ENCODE measurements around the gene NEO1.
A peak's percentile ranks its signal among the peaks of the same experiment; 100 is the strongest.

NEO1 gene

GRCh38 chr15:73240866-73241499 lies 188.7 kb downstream of the NEO1 start:
- TF ChIP-seq, protein P1, sequence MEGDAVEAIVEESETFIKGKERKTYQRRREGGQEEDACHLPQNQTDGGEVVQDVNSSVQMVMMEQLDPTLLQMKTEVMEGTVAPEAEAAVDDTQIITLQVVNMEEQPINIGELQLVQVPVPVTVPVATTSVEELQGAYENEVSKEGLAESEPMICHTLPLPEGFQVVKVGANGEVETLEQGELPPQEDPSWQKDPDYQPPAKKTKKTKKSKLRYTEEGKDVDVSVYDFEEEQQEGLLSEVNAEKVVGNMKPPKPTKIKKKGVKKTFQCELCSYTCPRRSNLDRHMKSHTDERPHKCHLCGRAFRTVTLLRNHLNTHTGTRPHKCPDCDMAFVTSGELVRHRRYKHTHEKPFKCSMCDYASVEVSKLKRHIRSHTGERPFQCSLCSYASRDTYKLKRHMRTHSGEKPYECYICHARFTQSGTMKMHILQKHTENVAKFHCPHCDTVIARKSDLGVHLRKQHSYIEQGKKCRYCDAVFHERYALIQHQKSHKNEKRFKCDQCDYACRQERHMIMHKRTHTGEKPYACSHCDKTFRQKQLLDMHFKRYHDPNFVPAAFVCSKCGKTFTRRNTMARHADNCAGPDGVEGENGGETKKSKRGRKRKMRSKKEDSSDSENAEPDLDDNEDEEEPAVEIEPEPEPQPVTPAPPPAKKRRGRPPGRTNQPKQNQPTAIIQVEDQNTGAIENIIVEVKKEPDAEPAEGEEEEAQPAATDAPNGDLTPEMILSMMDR (IDR thresholded peaks at IDR 0.05; ENCODE audit: extremely low read depth, missing control alignments), result peak; percentile 73
- peak; percentile 59 for DNase-seq (ENCODE audit: low spot score)

DNA sequence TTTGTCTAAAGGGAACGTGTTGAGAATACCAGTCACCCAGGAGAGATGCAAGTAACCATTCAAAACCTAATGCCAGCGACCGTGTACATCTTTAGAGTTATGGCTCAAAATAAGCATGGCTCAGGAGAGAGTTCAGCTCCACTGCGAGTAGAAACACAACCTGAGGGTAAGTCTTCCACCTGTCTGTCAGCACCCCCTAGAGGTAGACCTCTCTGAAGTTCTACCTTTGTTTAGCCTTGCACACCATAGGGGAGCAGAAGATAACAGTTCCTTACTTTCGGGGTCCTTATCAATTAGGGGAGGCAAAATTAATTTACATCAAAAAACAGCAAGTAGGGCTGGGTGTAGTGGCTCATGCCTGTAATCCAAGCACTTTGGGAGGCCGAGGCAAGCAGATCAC lies 192.1 kb downstream of the NEO1 start:
- TF ChIP-seq, protein P1 (IDR thresholded peaks at IDR 0.05; ENCODE audit: extremely low read depth, missing control alignments), result peak; percentile 32
- peak; percentile 31 for DNase-seq (ENCODE audit: low spot score)

- TF ChIP-seq, protein P1 (IDR thresholded peaks at IDR 0.05; ENCODE audit: extremely low read depth, missing control alignments), result no peak
- DNase-seq (ENCODE audit: low spot score), result no peak
These were observed 194.2 kb downstream of the NEO1 start for GRCh38 chr15:73246439-73246838.

GRCh38 chr15:73246898-73247297 lies 194.6 kb downstream of the NEO1 start:
- DNase-seq (ENCODE audit: low spot score), result no peak
- TF ChIP-seq, protein P1 (IDR thresholded peaks at IDR 0.05; ENCODE audit: extremely low read depth, missing control alignments), result no peak

DNA sequence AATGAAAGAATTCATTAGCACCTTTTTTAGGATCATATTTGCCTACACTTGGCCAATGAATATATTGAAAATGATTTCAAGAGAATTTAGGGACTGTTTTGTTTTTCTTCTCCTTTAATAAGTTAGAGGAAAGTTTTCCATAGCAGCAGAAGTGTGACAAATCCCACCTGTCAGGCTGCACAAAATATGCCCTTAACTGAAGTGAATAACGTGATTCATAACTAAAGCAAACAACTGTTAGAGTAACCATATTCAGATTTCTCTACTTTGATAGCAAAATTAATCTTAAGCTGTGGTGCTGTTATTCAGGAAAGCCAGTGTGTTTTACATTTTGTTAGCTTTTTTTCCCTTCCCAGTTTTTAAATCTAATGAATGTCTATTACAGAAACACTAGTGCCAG lies 195.1 kb downstream of the NEO1 start:
- DNase-seq (ENCODE audit: low spot score), result no peak
- TF ChIP-seq, protein P1 (IDR thresholded peaks at IDR 0.05; ENCODE audit: extremely low read depth, missing control alignments), result no peak

DNA sequence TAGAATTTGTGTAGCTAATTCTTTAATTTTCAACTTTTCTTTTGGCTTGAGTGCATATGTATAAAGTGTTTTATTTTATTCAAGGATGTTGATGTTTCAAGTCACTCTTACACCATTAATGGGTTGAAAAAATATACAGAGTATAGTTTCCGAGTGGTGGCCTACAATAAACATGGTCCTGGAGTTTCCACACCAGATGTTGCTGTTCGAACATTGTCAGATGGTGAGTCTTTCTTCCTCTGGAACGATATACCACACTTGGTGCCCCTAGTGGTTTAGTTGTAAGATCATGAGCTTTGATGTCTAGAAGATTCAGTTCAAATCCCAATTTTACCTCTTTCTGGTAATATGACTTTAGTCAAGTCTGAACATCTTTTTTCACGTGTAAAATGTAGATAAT lies 197.2 kb downstream of the NEO1 start:
- no peak for DNase-seq (ENCODE audit: low spot score)
- TF ChIP-seq, protein P1 (IDR thresholded peaks at IDR 0.05; ENCODE audit: extremely low read depth, missing control alignments), result no peak

- no peak for DNase-seq (ENCODE audit: low spot score)
- TF ChIP-seq, protein P1 (IDR thresholded peaks at IDR 0.05; ENCODE audit: extremely low read depth, missing control alignments), result no peak
These were observed 202.3 kb downstream of the NEO1 start for GRCh38 chr15:73254598-73254997.

All from GM20000 (cell line).